Right ventricle myocardium inferior (tissue), 1 donor: ENCODE results near the gene VWA8. TPM values are rescaled to one million over a fixed set of nuclear protein-coding genes. Genes with fewer than 3 reads are reported as not detected.

Experiments
- microRNA-seq: library from miRNA; unstranded; fragments of <30 nt; microRNA quantifications from one replicate; pipeline ENCODE4 v1.2.0, GENCODE V29; 2020
- total RNA-seq: library from RNA; stranded (reverse); fragmentation: NEBNext Ultra II Directional; extraction: Animal tissue kit (Norgen Biotek cat#: 25700); gene quantifications from one replicate; pipeline ENCODE4 v1.2.1, GENCODE V29; 2021
- donor health status: DM: no; HTN: yes; CAD: no; lungs with severe emphysema.

The VWA8 gene
- total RNA-seq, 1 donor from 2014 or later, result 40.1 TPM

Small RNAs within 50 kb of the gene (microRNA-seq; reads per million reads assigned to microRNA genes)
- gene MIR5006, result not detected

Other genes starting within 250 kb of the VWA8 start
- gene DGKH, start 87.5 kb upstream of the VWA8 start, total RNA-seq, result 4.8 TPM